Osteocyte (in vitro differentiated cells): ENCODE data around the gene SLC5A1. TPM values are rescaled to one million over a fixed set of nuclear protein-coding genes. Genes with fewer than 3 reads are reported as not detected.
A peak's percentile ranks its signal among the peaks of the same experiment; 100 is the strongest.

Experiments
- DNase-seq: peaks from one replicate; pipeline ENCODE4 v3.0.0; 2021; ENCODE audit warnings: mixed read lengths; ENCODE audit not compliant: unreplicated experiment; ENCODE audit errors: extremely low spot score
- H3K27ac Mint-ChIP-seq: one replicate; pipeline ENCODE4 v1.8.0; 2021; ENCODE audit warnings: mild to moderate bottlenecking, mixed read lengths; ENCODE audit not compliant: unreplicated experiment
- H3K27me3 Mint-ChIP-seq: one replicate; pipeline ENCODE4 v1.8.0; 2021; ENCODE audit warnings: mixed read lengths; ENCODE audit not compliant: unreplicated experiment
- H3K36me3 Mint-ChIP-seq: one replicate; pipeline ENCODE4 v1.8.0; 2021; ENCODE audit warnings: mixed read lengths; ENCODE audit not compliant: unreplicated experiment
- H3K4me1 Mint-ChIP-seq: one replicate; pipeline ENCODE4 v1.8.0; 2021; ENCODE audit warnings: mixed read lengths; ENCODE audit not compliant: unreplicated experiment
- H3K4me3 Mint-ChIP-seq: one replicate; pipeline ENCODE4 v1.8.0; 2021; ENCODE audit warnings: mild to moderate bottlenecking, moderate library complexity, mixed read lengths; ENCODE audit not compliant: unreplicated experiment
- H3K9me3 Mint-ChIP-seq: one replicate; pipeline ENCODE4 v1.8.0; 2021; ENCODE audit warnings: mixed read lengths; ENCODE audit not compliant: unreplicated experiment
- total RNA-seq: library from RNA; stranded (reverse); gene quantifications from 2 replicates; pipeline ENCODE4 v1.2.1, GENCODE V29; 2021
- TF ChIP-seq, protein P1 (sequence below): fragments of 200-600 bp; sonication (generic); IDR thresholded peaks from 2 replicates; pipeline ENCODE4 v1.5.0; 2021; ENCODE audit warnings: antibody characterized with exemption, mild to moderate bottlenecking, moderate library complexity

SLC5A1 gene
- total RNA-seq, 1 donor from 2014 or later, result not detected

- H3K4me3 Mint-ChIP-seq, result no peak overlapping the region
- no peak overlapping the region for H3K27ac Mint-ChIP-seq
- DNase-seq, result no peak
- H3K4me1 Mint-ChIP-seq, result peaks cover 8% of the 10 kb centered on the region
- no peaks in the 10 kb centered on the region for H3K36me3 Mint-ChIP-seq
- peaks cover 37% of the 10 kb centered on the region for H3K27me3 Mint-ChIP-seq
- TF ChIP-seq, protein P1, sequence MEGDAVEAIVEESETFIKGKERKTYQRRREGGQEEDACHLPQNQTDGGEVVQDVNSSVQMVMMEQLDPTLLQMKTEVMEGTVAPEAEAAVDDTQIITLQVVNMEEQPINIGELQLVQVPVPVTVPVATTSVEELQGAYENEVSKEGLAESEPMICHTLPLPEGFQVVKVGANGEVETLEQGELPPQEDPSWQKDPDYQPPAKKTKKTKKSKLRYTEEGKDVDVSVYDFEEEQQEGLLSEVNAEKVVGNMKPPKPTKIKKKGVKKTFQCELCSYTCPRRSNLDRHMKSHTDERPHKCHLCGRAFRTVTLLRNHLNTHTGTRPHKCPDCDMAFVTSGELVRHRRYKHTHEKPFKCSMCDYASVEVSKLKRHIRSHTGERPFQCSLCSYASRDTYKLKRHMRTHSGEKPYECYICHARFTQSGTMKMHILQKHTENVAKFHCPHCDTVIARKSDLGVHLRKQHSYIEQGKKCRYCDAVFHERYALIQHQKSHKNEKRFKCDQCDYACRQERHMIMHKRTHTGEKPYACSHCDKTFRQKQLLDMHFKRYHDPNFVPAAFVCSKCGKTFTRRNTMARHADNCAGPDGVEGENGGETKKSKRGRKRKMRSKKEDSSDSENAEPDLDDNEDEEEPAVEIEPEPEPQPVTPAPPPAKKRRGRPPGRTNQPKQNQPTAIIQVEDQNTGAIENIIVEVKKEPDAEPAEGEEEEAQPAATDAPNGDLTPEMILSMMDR, result no peak
- H3K9me3 Mint-ChIP-seq, result no peaks in the 10 kb centered on the region
These were observed 33.7 kb downstream of the SLC5A1 start for GRCh38 chr22:32076761-32077084.

- Mint-ChIP-seq H3K9me3 (no peaks in the 10 kb centered on the region), H3K4me1 (peaks cover 8% of the 10 kb centered on the region), H3K4me3 (no peak overlapping the region), H3K27ac (no peak overlapping the region), H3K36me3 (no peaks in the 10 kb centered on the region), H3K27me3 (peaks cover 37% of the 10 kb centered on the region)
- TF ChIP-seq, protein P1, result no peak
- DNase-seq, result no peak
These were observed 34.1 kb downstream of the SLC5A1 start for GRCh38 chr22:32077151-32077550.

DNA sequence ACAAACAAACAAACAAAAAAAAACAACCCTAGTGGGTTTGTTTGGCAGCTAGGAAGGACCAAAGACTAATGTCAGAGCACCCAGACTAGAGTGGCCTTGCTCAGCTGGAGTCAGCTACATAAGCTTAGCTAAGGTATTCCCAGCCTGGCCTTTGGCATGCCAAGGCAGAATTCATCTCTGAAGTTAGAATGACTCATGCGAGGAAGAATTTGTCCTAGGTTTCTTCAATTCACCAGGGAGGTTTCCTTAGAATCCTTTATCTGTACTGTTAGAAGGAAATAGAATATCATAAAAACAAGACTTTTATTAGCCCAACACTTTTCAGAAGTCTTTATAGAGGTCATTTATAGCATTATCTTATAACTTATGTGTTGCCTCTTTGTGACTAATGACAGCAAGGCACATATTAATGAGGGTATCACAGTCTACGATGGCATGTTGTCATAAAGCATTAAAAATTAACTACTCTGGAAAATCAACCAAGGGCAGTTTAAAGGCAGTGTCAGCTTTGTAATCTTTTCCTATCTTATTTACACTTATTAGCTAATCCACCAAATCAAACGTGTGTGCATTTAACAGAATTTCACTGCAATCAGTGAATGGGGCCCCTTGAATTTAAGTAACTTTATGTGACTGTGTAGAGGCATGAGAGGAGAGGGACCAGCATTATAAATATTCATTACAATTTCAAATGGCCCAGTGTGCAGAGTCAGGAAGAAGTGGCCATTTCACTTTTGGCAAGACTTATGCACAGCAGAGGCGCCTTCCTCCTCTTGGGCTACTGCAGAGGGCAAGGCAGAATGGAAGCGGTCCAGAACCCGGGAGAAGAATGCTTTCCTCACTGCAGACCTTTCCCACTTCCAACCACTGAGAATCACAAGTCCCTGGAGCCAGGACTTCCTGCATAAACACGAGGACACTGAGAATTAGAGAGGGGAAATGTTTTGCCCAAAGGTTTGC, 36.3 kb downstream of the SLC5A1 start:
- TF ChIP-seq, protein P1, result no peak
- Mint-ChIP-seq H3K9me3 (no peaks in the 10 kb centered on the region), H3K36me3 (no peaks in the 10 kb centered on the region), H3K4me1 (peaks cover 8% of the 10 kb centered on the region), H3K27ac (no peak overlapping the region), H3K4me3 (no peak overlapping the region), H3K27me3 (peaks cover 28% of the 10 kb centered on the region)
- DNase-seq, result no peak

GRCh38 chr22:32080904-32081303, 37.8 kb downstream of the SLC5A1 start:
- H3K27ac Mint-ChIP-seq, result no peak overlapping the region
- DNase-seq, result no peak
- TF ChIP-seq, protein P1, result peak; percentile 53
- no peak overlapping the region for H3K4me3 Mint-ChIP-seq
- peaks cover 8% of the 10 kb centered on the region for H3K4me1 Mint-ChIP-seq
- peaks cover 20% of the 10 kb centered on the region for H3K27me3 Mint-ChIP-seq
- no peaks in the 10 kb centered on the region for H3K36me3 Mint-ChIP-seq
- no peaks in the 10 kb centered on the region for H3K9me3 Mint-ChIP-seq

- DNase-seq, result no peak
- no peaks in the 10 kb centered on the region for H3K9me3 Mint-ChIP-seq
- H3K4me3 Mint-ChIP-seq, result no peak overlapping the region
- no peak overlapping the region for H3K27ac Mint-ChIP-seq
- H3K36me3 Mint-ChIP-seq, result no peaks in the 10 kb centered on the region
- peaks cover 8% of the 10 kb centered on the region for H3K4me1 Mint-ChIP-seq
- TF ChIP-seq, protein P1, result no peak
- H3K27me3 Mint-ChIP-seq, result peaks cover 23% of the 10 kb centered on the region
These were observed 39.3 kb downstream of the SLC5A1 start for GRCh38 chr22:32082331-32082730.
